OCI-LY1 (cell line): Measurements from ENCODE around the gene AIP.

Experiments used
- H2AFZ ChIP-seq: fragments of 200-600 bp; sonication (generic), shearing (Covaris generic); 2 replicates; pipeline ENCODE4 v1.6.0; 2014; ENCODE audit warnings: antibody characterized with exemption, mild to moderate bottlenecking, low read length
- H3F3A ChIP-seq: fragments of 200-600 bp; sonication (generic), shearing (Covaris generic); 2 replicates; pipeline ENCODE4 v1.6.0; 2014; ENCODE audit warnings: mild to moderate bottlenecking, antibody characterized with exemption, low read length, moderate library complexity; ENCODE audit not compliant: insufficient read depth
- H3K27ac ChIP-seq: fragments of 200-600 bp; sonication (generic); 2 replicates; pipeline ENCODE4 v1.5.1; 2014; ENCODE audit warnings: low read length, mixed run types, mild to moderate bottlenecking, low read depth; ENCODE audit not compliant: poor library complexity, severe bottlenecking
- H3K27me3 ChIP-seq: fragments of 200-600 bp; sonication (generic); 2 replicates; pipeline ENCODE4 v1.6.0; 2014; ENCODE audit warnings: antibody characterized with exemption, mild to moderate bottlenecking, low read length, moderate library complexity; ENCODE audit not compliant: insufficient read depth
- H3K36me3 ChIP-seq: fragments of 200-600 bp; sonication (generic); 2 replicates; pipeline ENCODE4 v1.6.1; 2014; ENCODE audit warnings: mild to moderate bottlenecking, antibody characterized with exemption, low read length, moderate library complexity, mixed read lengths; ENCODE audit not compliant: insufficient read depth
- H3K4me1 ChIP-seq: fragments of 200-600 bp; sonication (generic); 2 replicates; pipeline ENCODE4 v1.5.1; 2014; ENCODE audit warnings: mild to moderate bottlenecking, low read length, moderate library complexity; ENCODE audit not compliant: insufficient read depth, severe bottlenecking
- H3K4me2 ChIP-seq: fragments of 200-600 bp; sonication (generic), shearing (Covaris generic); 2 replicates; pipeline ENCODE4 v1.6.1; 2014; ENCODE audit warnings: low read length
- H3K4me3 ChIP-seq: fragments of 200-600 bp; sonication (generic); 2 replicates; pipeline ENCODE4 v1.5.1; 2014; ENCODE audit warnings: low read length, low read depth, mild to moderate bottlenecking, mixed read lengths; ENCODE audit not compliant: poor library complexity, severe bottlenecking
- H3K79me2 ChIP-seq: fragments of 200-600 bp; shearing (Covaris generic); 2 replicates; pipeline ENCODE4 v1.6.1; 2016; ENCODE audit warnings: mixed run types, low read length, mixed read lengths; ENCODE audit not compliant: insufficient read depth
- H3K9ac ChIP-seq: fragments of 200-600 bp; sonication (generic), shearing (Covaris generic); 2 replicates; pipeline ENCODE4 v1.6.1; 2014; ENCODE audit warnings: mild to moderate bottlenecking, low read length, mixed read lengths
- H3K9me2 ChIP-seq: fragments of 200-600 bp; sonication (generic), shearing (Covaris generic); 2 replicates; pipeline ENCODE4 v1.6.1; 2014; ENCODE audit warnings: low read depth, mild to moderate bottlenecking, low read length, mixed read lengths
- H3K9me3 ChIP-seq: fragments of 200-600 bp; shearing (Covaris generic); 2 replicates; pipeline ENCODE4 v1.6.1; 2014; ENCODE audit warnings: low read length, mixed read lengths
- H4K20me1 ChIP-seq: fragments of 200-600 bp; sonication (generic), shearing (Covaris generic); 2 replicates; pipeline ENCODE4 v1.6.0; 2016; ENCODE audit warnings: mild to moderate bottlenecking, low read length; ENCODE audit not compliant: insufficient read depth
- CTCF ChIP-seq: fragments of 200-600 bp; sonication (generic), shearing (Covaris generic); IDR thresholded peaks from 2 replicates; pipeline ENCODE4 v1.5.1; 2017; ENCODE audit warnings: mild to moderate bottlenecking, antibody characterized with exemption, low read length, moderate library complexity, mixed read lengths
- EZH2 ChIP-seq: fragments of 200-600 bp; sonication (generic), shearing (Covaris generic); IDR thresholded peaks from 2 replicates; pipeline ENCODE4 v1.8.0; 2017; ENCODE audit warnings: borderline replicate concordance, mixed run types, mild to moderate bottlenecking, antibody characterized with exemption, low read length, moderate library complexity, mixed read lengths

AIP gene

GRCh38 chr11:67522338-67522737, 39.5 kb downstream of the AIP start:
- H3K79me2 ChIP-seq = no peaks in the 10 kb centered on the region
- H3K4me2 ChIP-seq = no peak overlapping the region
- no peak overlapping the region for H3K27ac ChIP-seq
- H3K9me3 ChIP-seq = no peaks in the 10 kb centered on the region
- H3K4me1 ChIP-seq = no peaks in the 10 kb centered on the region
- no peaks in the 10 kb centered on the region for H3K36me3 ChIP-seq
- no peaks in the 10 kb centered on the region for H4K20me1 ChIP-seq
- H3K9ac ChIP-seq = no peak overlapping the region
- no peaks in the 10 kb centered on the region for H3K9me2 ChIP-seq
- no peak overlapping the region for H3K4me3 ChIP-seq
- no peak overlapping the region for H2AFZ ChIP-seq
- TF ChIP-seq EZH2 (no peak), CTCF (no peak)
- peaks cover 11% of the 10 kb centered on the region; the same call in 1 of the 2 replicates for H3K27me3 ChIP-seq
- no peaks in the 10 kb centered on the region for H3F3A ChIP-seq

DNA sequence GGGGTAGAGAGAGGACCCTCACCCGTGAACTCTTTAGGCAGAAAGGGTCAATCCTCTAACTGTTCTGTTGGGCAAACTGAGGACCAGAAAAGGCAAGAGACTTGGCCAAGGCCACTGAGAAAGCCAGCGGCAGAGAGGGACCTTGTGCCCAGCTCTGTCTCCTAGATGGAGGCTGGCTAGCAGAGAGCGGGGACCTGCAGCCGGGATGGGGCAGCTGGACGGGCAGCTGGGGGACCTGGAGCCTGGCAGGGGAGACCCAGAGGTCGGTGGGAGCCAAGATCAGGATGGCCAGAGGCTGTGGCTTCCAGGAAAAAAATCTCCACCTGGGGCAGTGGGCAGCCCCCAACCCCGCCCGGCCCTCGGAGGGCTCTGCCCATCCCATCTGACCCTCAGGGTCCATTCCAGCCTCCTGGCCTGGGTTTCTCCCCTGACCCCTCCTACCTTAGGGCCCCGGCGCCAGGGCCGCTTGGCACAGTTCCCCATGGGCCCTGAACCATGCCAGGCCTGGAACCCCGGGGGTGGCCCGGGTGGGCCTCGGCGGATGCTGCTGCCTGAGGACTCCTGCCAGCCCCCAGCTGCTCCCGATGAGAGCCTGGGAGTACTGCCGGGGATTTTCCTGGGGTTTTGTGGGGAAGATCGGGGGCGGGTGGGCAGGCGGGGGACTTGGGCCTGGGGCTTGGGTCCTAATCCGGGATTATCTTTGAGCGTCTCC, 40.2 kb downstream of the AIP start, which contains the start of gene CABP2:
Gene CABP2 (minus strand): TSS at position 603 of the 712 bp plus-strand sequence. CDS start 120 bp downstream, at position 483.
- no peak within 1 kb of the TSS for H3K4me2 ChIP-seq
- no peak within 1 kb of the TSS for H2AFZ ChIP-seq
- H3K36me3 ChIP-seq = no peaks in the 10 kb centered on the region
- no peak for TF ChIP-seq EZH2
- no peak for TF ChIP-seq CTCF
- H3K9me3 ChIP-seq = no peaks in the 10 kb centered on the region
- H3K4me3 ChIP-seq = no peak within 1 kb of the TSS
- no peaks in the 10 kb centered on the region for H3K9me2 ChIP-seq
- H3F3A ChIP-seq = no peaks in the 10 kb centered on the region
- no peak within 1 kb of the TSS for H3K27ac ChIP-seq
- H3K9ac ChIP-seq = no peak within 1 kb of the TSS
- no peaks in the 10 kb centered on the region for H4K20me1 ChIP-seq
- H3K79me2 ChIP-seq = no peaks in the 10 kb centered on the region
- H3K4me1 ChIP-seq = no peaks in the 10 kb centered on the region
- peaks cover 11% of the 10 kb centered on the region; the same call in 1 of the 2 replicates for H3K27me3 ChIP-seq

DNA sequence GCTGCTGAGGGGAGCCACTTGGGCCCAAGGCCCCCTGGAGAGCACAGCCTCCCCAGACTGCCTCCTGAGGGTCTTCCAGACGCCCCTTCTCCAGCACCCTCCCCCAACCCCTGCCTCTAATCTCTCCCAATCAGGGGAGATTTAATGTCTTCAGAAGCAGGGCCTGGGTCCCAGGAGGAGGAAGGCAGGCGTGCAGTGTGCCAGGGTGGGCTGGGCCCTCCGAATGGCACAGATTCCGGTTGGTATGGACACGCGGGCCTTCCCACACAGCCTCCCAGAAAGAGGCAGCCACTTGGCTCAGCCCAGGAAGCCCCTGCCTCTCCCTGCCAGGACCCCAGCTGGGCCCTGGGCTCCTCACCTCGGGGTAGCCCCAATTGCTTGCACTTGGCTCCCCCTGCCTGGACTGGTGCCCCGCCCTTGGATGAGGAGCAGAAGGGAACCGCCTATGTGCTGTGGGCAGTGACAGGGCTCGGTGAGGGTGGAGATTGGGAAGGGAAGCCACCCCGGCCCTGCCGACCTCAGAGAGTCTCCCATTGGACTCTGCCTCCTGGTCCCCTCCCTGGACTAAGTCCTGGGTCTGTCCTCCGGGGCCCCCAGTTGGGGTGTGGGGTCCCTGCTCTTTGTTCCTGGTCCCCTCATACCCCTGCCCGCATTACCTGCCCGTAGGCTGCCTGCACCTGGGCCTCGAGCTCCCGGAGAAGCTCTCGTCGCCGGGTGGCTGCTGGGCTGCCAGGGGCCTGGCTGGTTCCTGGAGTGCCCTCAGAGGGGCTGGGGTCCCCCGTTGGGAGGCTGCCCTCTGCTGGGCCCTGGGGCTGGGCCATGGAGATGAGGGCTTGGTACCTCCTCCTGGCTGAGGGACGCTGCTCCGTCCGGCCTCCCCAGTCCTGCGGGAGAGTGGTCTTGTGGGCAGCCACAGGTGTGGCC, 41.0 kb downstream of the AIP start:
- Histone ChIP-seq H3K9me2 (no peaks in the 10 kb centered on the region), H3K9me3 (no peaks in the 10 kb centered on the region), H3K4me1 (no peaks in the 10 kb centered on the region), H2AFZ (no peak overlapping the region), H3F3A (no peaks in the 10 kb centered on the region), H3K9ac (no peak overlapping the region), H3K79me2 (no peaks in the 10 kb centered on the region), H4K20me1 (no peaks in the 10 kb centered on the region), H3K27ac (no peak overlapping the region), H3K4me3 (no peak overlapping the region), H3K27me3 (peaks cover 11% of the 10 kb centered on the region; the same call in 1 of the 2 replicates), H3K4me2 (no peak overlapping the region), H3K36me3 (no peaks in the 10 kb centered on the region)
- no peak for TF ChIP-seq EZH2
- TF ChIP-seq CTCF = no peak
